ENCODE results near the gene S100A7A.
A peak's percentile ranks its signal among the peaks of the same experiment; 100 is the strongest.

Gene S100A7A

DNA sequence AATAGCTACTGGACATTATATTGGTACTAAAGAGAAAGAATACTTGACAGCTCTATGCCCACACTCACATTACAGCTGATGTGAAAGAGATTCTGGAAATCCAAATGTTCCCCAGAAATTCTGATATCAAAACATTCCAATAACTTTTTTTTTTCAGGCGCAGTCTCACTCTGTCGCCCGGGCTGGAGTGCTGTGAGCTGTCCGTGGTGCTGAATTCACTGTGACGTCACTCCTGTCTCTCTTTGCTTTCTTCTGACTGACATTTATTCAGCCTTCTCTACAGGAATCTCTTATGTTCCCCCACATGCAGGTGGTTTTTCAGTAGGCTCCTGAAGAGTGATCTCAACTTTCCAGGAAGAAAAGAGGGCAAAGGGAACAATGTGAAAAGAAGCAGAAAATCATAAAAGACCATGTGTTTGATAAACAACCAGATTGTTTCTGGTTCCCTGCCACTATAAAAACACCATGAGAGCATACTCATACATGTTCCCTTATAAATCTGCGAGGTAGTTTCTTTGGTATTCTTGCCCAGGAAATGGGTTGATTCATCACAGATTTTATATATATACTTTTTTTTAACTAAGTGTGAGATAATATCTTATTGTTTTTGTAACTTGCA, 6.2 kb downstream of the S100A7A start:
- CTCF ChIA-PET = no interaction called here
- Mint-ChIP-seq H3K27me3 (no peaks in the 10 kb centered on the region), H3K36me3 (no peaks in the 10 kb centered on the region), H3K27ac (no peak overlapping the region), H3K9me3 (no peaks in the 10 kb centered on the region), H3K4me3 (no peak overlapping the region), H3K4me1 (no peaks in the 10 kb centered on the region)
- peak; percentile 85 for DNase-seq

DNA sequence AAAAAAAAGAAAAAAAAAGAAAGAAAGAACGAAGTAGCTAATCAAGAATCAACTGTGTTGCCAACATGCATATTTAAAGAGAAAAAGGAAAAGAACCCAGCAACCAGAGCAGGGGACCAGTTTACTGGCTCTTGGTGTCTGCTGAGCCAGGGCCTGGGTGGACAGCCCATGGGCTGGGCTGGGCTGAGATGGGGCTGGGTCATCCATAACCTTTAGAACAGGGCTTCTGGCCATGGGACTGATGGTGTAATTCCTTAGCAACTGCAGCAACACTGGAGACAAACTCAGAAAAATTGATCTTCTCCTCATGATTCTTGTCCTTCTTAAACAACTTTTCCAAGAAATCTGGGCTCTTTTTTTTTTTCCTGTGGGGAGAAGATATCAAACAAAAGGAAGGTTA, 10.5 kb downstream of the S100A7A start:
- Mint-ChIP-seq H3K4me1 (no peaks in the 10 kb centered on the region), H3K4me3 (no peak overlapping the region), H3K36me3 (no peaks in the 10 kb centered on the region), H3K9me3 (no peaks in the 10 kb centered on the region), H3K27me3 (peaks cover 5% of the 10 kb centered on the region), H3K27ac (no peak overlapping the region)
- DNase-seq = no peak
- CTCF ChIA-PET = no interaction called here

GRCh38 chr1:153428073-153428638, 11.8 kb downstream of the S100A7A start:
- CTCF ChIA-PET = no interaction called here
- Mint-ChIP-seq H3K36me3 (no peaks in the 10 kb centered on the region), H3K4me1 (no peaks in the 10 kb centered on the region), H3K27me3 (peaks cover 5% of the 10 kb centered on the region), H3K27ac (no peak overlapping the region), H3K4me3 (no peak overlapping the region), H3K9me3 (no peaks in the 10 kb centered on the region)
- DNase-seq = no peak

GRCh38 chr1:153428791-153429190, 12.5 kb downstream of the S100A7A start:
- DNase-seq = no peak
- H3K9me3 Mint-ChIP-seq = no peaks in the 10 kb centered on the region
- no peak overlapping the region for H3K4me3 Mint-ChIP-seq
- peaks cover 5% of the 10 kb centered on the region for H3K27me3 Mint-ChIP-seq
- CTCF ChIA-PET = no interaction called here
- no peaks in the 10 kb centered on the region for H3K36me3 Mint-ChIP-seq
- H3K4me1 Mint-ChIP-seq = no peaks in the 10 kb centered on the region
- no peak overlapping the region for H3K27ac Mint-ChIP-seq

GRCh38 chr1:153429266-153430165, 13.2 kb downstream of the S100A7A start:
- DNase-seq = no peak
- CTCF ChIA-PET = no interaction called here
- peaks cover 5% of the 10 kb centered on the region for H3K27me3 Mint-ChIP-seq
- H3K4me1 Mint-ChIP-seq = no peaks in the 10 kb centered on the region
- H3K4me3 Mint-ChIP-seq = no peak overlapping the region
- H3K9me3 Mint-ChIP-seq = no peaks in the 10 kb centered on the region
- H3K27ac Mint-ChIP-seq = no peak overlapping the region
- H3K36me3 Mint-ChIP-seq = no peaks in the 10 kb centered on the region

- CTCF ChIA-PET = no interaction called here
- Mint-ChIP-seq H3K36me3 (no peaks in the 10 kb centered on the region), H3K4me1 (no peaks in the 10 kb centered on the region), H3K27me3 (peaks cover 5% of the 10 kb centered on the region), H3K9me3 (no peaks in the 10 kb centered on the region), H3K27ac (no peak overlapping the region), H3K4me3 (no peak overlapping the region)
- DNase-seq = no peak
Measured at GRCh38 chr1:153430166-153430553, 13.8 kb downstream of the S100A7A start.

GRCh38 chr1:153430561-153430960, 14.2 kb downstream of the S100A7A start:
- Mint-ChIP-seq H3K27ac (no peak overlapping the region), H3K4me1 (no peaks in the 10 kb centered on the region), H3K4me3 (no peak overlapping the region), H3K9me3 (no peaks in the 10 kb centered on the region), H3K36me3 (no peaks in the 10 kb centered on the region), H3K27me3 (peaks cover 5% of the 10 kb centered on the region)
- CTCF ChIA-PET = no interaction called here
- DNase-seq = no peak

DNA sequence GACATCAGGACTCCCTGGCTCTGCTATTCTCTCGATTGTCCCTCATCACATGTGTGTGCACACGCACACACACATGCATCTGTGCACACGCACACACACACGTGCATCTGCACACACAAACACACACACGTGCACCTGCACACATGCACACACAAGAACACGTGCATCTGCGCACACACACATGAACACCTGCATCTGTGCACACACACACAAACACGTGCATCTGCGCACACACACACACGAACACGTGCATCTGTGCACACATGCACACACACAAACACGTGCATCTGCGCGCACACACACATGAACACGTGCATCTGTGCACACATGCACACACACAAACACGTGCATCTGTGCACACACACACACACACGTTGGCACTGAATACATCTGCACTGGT, 14.7 kb downstream of the S100A7A start:
- Mint-ChIP-seq H3K9me3 (no peaks in the 10 kb centered on the region), H3K4me3 (no peak overlapping the region), H3K27ac (no peak overlapping the region), H3K36me3 (no peaks in the 10 kb centered on the region), H3K4me1 (no peaks in the 10 kb centered on the region), H3K27me3 (peaks cover 10% of the 10 kb centered on the region)
- no peak for DNase-seq
- CTCF ChIA-PET = no interaction called here

GRCh38 chr1:153431427-153431826, 15.1 kb downstream of the S100A7A start:
- Mint-ChIP-seq H3K36me3 (no peaks in the 10 kb centered on the region), H3K27ac (no peak overlapping the region), H3K27me3 (peaks cover 14% of the 10 kb centered on the region), H3K4me3 (no peak overlapping the region), H3K9me3 (no peaks in the 10 kb centered on the region), H3K4me1 (no peaks in the 10 kb centered on the region)
- CTCF ChIA-PET = no interaction called here
- DNase-seq = no peak

DNA sequence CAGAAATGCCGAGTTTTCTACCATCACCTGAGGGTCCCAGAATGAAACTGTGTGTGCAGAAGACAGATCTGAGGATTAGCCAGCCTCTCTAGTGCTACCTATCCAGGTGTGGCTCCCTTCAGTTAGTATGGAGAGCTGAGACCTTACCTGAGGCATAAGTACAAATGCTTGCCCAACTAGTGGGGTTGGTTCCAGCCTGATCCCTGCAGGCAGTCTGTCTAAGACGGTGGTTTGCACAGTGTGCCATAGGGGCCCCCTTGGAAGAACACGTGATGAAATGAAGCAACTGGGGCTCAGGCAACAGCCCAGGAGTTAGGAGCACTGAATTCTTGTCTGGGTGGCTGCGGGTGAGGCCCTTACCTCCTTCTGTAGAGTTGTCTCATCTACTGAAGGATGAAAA, 15.6 kb downstream of the S100A7A start:
- DNase-seq = no peak
- H3K9me3 Mint-ChIP-seq = no peaks in the 10 kb centered on the region
- H3K4me3 Mint-ChIP-seq = no peak overlapping the region
- CTCF ChIA-PET = no interaction called here
- no peaks in the 10 kb centered on the region for H3K4me1 Mint-ChIP-seq
- H3K36me3 Mint-ChIP-seq = no peaks in the 10 kb centered on the region
- no peak overlapping the region for H3K27ac Mint-ChIP-seq
- H3K27me3 Mint-ChIP-seq = peaks cover 16% of the 10 kb centered on the region

- no peaks in the 10 kb centered on the region for H3K36me3 Mint-ChIP-seq
- no peak for DNase-seq
- H3K4me3 Mint-ChIP-seq = no peak overlapping the region
- CTCF ChIA-PET = no interaction called here
- H3K27ac Mint-ChIP-seq = no peak overlapping the region
- H3K9me3 Mint-ChIP-seq = no peaks in the 10 kb centered on the region
- no peaks in the 10 kb centered on the region for H3K4me1 Mint-ChIP-seq
- peaks cover 16% of the 10 kb centered on the region for H3K27me3 Mint-ChIP-seq
Measured at GRCh38 chr1:153432874-153433681, 16.8 kb downstream of the S100A7A start.

- Mint-ChIP-seq H3K27ac (no peak overlapping the region), H3K4me1 (no peaks in the 10 kb centered on the region), H3K9me3 (no peaks in the 10 kb centered on the region), H3K27me3 (peaks cover 19% of the 10 kb centered on the region), H3K36me3 (no peaks in the 10 kb centered on the region), H3K4me3 (no peak overlapping the region)
- no peak for DNase-seq
- CTCF ChIA-PET = no interaction called here
Measured at GRCh38 chr1:153434746-153435455, 18.6 kb downstream of the S100A7A start.

- Mint-ChIP-seq H3K27ac (no peak overlapping the region), H3K27me3 (peaks cover 23% of the 10 kb centered on the region), H3K36me3 (no peaks in the 10 kb centered on the region), H3K4me1 (no peaks in the 10 kb centered on the region), H3K9me3 (no peaks in the 10 kb centered on the region), H3K4me3 (no peak overlapping the region)
- no peak for DNase-seq
- CTCF ChIA-PET = no interaction called here
Measured at GRCh38 chr1:153437236-153437635, 20.9 kb downstream of the S100A7A start.

DNA sequence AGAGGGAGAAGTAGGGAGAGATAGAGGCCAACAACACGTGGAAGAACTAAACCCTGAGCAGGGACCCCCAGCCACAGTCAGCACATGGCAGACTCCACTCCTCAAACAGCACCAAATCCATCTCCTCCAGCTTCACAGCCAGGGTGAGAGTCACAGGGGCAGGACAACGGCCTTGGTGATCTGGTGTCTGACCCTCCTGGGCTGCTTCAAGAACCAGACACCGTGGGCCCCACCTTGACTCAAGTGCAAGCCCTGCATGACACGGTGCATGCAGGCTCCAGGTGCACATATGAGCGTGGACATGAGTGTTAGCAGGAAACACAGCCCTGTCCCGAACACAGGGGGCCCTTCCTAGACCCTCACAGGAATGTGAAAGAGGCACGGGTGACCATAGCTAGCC, 22.3 kb downstream of the S100A7A start:
- CTCF ChIA-PET = no interaction called here
- Mint-ChIP-seq H3K36me3 (no peaks in the 10 kb centered on the region), H3K27me3 (peaks cover 29% of the 10 kb centered on the region), H3K4me3 (no peak overlapping the region), H3K27ac (no peak overlapping the region), H3K4me1 (no peaks in the 10 kb centered on the region), H3K9me3 (no peaks in the 10 kb centered on the region)
- no peak for DNase-seq

Measured in activated naive CD4-positive, alpha-beta T cell treated with anti-CD3 and anti-CD28 coated beads, Interleukin-2, amount 10 ng/mL, durations not matched to agents 7 days and 5 days (primary cell).